ENCODE measurements around the gene KAZN.

KAZN gene

DNA sequence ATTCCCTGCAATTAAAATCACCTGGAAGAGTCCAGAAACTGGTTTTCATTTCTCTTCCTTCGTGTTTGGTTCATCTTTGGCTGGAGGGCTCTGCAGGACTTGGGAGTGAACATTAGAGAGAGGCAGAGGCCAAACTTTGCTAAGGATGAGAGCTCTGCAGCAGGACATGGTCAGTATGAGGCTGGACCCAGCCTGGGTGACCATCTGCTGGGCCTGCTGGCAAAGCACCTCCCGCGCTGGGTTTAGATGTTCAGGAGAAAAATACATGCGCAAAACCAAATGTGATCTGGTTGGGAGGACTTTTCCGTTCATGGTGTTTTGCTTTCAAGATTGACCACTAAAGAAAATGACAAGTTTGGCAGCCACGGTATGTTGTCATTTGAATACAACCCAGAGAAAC lies 15.9 kb downstream of the KAZN start:
- Histone ChIP-seq H3K27me3 (replicated peaks; ENCODE audit: control insufficient read depth, insufficient read depth, low read length) (no peaks in the 10 kb centered on the region; the same call in 1 of the 2 replicates), H3K36me3 (ENCODE audit: control insufficient read depth, insufficient read depth, low read length) (no peaks in the 10 kb centered on the region), H3K4me3 (replicated peaks; ENCODE audit: low read depth, low read length) (no peak overlapping the region)
- no peak for TF ChIP-seq CTCF (IDR thresholded peaks at IDR 0.05; ENCODE audit: insufficient read depth, low read length, poor library complexity, severe bottlenecking)
- DNase-seq (ENCODE audit: extremely low read depth, insufficient read length) = no peak

DNA sequence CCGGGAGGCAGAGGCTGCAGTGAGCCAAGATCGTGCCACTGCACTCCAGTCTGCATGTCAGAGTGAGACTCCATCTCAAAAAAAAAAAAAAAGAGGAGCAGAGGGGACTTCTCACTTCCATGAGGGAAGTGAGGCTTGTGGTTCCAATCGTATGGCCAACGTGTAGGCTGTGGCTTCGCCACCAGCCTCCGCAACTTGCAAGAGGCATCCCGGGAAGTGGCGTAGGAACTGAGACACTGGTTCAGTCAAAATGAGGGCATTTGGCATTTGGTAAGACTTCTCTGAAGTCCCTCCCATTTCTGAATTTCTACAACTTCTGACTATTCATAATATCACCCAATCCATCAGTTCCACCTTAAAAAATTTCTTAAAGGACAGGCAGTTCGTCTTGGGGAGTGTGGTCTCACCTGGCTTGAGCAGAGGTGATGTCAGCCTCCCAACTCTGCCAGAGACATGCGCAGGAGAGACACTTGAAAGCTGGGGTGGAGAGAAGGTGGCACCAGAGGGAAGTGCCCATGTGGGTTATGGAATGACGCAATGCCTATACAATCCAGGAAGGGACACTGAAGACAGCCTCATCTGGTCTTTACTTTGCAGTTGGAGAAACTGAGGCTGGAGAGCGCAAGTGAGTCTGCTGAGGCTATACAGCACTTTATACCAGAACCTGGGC lies 17.2 kb downstream of the KAZN start:
- no peak for TF ChIP-seq CTCF (IDR thresholded peaks at IDR 0.05; ENCODE audit: insufficient read depth, low read length, poor library complexity, severe bottlenecking)
- H3K4me3 ChIP-seq (replicated peaks; ENCODE audit: low read depth, low read length) = no peak overlapping the region
- no peaks in the 10 kb centered on the region; the same call in 1 of the 2 replicates for H3K27me3 ChIP-seq (replicated peaks; ENCODE audit: control insufficient read depth, insufficient read depth, low read length)
- no peak for DNase-seq (ENCODE audit: extremely low read depth, insufficient read length)
- no peaks in the 10 kb centered on the region for H3K36me3 ChIP-seq (ENCODE audit: control insufficient read depth, insufficient read depth, low read length)

DNA sequence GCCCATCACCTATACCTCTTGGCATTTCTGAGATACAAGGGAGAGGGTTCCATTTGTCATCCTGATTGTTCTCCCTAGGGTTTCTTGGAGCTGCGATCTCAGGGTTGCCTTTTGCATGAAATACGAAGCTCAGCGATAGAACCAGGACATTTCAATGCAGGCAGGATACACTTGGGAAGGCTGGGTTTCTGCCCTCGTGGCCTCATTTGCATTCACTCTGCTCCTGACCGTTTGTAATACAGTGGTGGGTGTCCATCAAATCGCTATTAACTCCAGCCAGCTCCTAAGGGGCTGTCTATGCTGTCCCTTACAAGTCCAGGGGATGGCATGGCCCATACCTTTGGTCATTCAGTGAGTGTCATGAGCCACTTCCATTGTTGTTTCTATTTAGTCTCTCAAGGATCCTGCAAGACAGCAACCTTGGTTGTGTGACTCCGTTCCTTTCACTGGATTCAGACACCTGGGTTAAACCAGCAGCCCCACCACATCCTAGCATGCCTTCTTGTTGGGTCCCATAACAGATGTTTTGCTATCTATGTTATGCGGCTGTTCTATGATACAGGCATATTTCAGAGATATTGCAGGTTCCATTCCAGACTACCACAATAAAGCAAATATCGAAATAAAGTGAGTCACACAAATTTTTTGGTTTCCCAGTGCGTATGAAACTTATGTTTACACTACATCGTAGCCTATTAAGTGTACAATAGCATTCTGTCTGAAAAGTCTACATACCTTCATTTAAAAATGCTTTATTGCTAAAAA lies 18.3 kb downstream of the KAZN start:
- no peaks in the 10 kb centered on the region for H3K36me3 ChIP-seq (ENCODE audit: control insufficient read depth, insufficient read depth, low read length)
- TF ChIP-seq CTCF (IDR thresholded peaks at IDR 0.05; ENCODE audit: insufficient read depth, low read length, poor library complexity, severe bottlenecking) = no peak
- H3K4me3 ChIP-seq (replicated peaks; ENCODE audit: low read depth, low read length) = no peak overlapping the region
- H3K27me3 ChIP-seq (replicated peaks; ENCODE audit: control insufficient read depth, insufficient read depth, low read length) = no peaks in the 10 kb centered on the region; the same call in 1 of the 2 replicates
- no peak for DNase-seq (ENCODE audit: extremely low read depth, insufficient read length)

DNA sequence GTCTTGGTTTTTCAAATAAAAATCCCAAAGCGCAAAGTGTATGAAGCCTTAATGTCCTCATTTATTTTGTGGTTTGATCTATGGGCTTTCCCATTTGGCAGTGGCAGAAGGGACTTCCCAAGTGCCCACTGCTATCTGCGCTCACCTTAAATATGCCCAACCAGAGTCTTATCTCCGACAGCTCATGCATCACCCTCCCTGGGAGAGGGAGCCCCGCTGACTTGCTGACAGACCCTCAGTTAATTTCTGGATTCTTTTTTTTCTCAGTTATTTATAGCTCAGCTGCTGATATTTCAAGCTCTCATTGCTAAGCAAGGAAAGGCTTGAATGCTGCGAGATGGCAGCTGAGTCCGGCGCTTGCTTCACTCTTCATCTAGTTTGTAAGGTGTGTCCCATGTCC lies 19.3 kb downstream of the KAZN start:
- H3K27me3 ChIP-seq (replicated peaks; ENCODE audit: control insufficient read depth, insufficient read depth, low read length) = no peaks in the 10 kb centered on the region; the same call in 1 of the 2 replicates
- no peak for TF ChIP-seq CTCF (IDR thresholded peaks at IDR 0.05; ENCODE audit: insufficient read depth, low read length, poor library complexity, severe bottlenecking)
- DNase-seq (ENCODE audit: extremely low read depth, insufficient read length) = no peak
- no peak overlapping the region for H3K4me3 ChIP-seq (replicated peaks; ENCODE audit: low read depth, low read length)
- H3K36me3 ChIP-seq (ENCODE audit: control insufficient read depth, insufficient read depth, low read length) = no peaks in the 10 kb centered on the region

DNA sequence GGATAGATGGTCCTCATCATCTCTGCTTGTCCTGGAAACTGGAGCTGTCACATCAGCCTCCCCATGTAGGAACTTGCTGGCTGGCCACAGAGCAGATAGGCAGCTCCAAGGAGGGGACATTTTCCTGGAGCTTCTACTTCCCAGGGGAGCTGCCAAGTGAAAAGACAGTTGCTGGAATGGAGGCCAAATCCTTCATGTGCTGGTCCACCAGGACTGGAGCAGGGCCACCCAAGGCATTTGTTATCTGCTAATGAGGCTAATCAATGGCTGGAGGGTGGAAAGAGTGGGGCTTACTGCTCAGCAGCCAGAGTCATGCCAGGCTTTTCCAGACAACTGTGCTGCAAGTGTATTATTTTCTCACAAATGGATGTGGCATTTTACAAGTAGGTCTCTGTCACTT lies 22.5 kb downstream of the KAZN start:
- no peaks in the 10 kb centered on the region; the same call in 1 of the 2 replicates for H3K27me3 ChIP-seq (replicated peaks; ENCODE audit: control insufficient read depth, insufficient read depth, low read length)
- H3K36me3 ChIP-seq (ENCODE audit: control insufficient read depth, insufficient read depth, low read length) = no peaks in the 10 kb centered on the region
- DNase-seq (ENCODE audit: extremely low read depth, insufficient read length) = no peak
- no peak overlapping the region for H3K4me3 ChIP-seq (replicated peaks; ENCODE audit: low read depth, low read length)
- TF ChIP-seq CTCF (IDR thresholded peaks at IDR 0.05; ENCODE audit: insufficient read depth, low read length, poor library complexity, severe bottlenecking) = no peak
